GM19023 (cell line): Measurements from ENCODE around the gene PRRC2B.
A peak's percentile ranks its signal among the peaks of the same experiment; 100 is the strongest.

Source experiments
- ATAC-seq: cut with Tn5 transposase; IDR thresholded peaks from one replicate; pipeline ENCODE4 v1.9.1; 2021; ENCODE audit warnings: mild to moderate bottlenecking, moderate library complexity; ENCODE audit not compliant: unreplicated experiment

The PRRC2B gene

DNA sequence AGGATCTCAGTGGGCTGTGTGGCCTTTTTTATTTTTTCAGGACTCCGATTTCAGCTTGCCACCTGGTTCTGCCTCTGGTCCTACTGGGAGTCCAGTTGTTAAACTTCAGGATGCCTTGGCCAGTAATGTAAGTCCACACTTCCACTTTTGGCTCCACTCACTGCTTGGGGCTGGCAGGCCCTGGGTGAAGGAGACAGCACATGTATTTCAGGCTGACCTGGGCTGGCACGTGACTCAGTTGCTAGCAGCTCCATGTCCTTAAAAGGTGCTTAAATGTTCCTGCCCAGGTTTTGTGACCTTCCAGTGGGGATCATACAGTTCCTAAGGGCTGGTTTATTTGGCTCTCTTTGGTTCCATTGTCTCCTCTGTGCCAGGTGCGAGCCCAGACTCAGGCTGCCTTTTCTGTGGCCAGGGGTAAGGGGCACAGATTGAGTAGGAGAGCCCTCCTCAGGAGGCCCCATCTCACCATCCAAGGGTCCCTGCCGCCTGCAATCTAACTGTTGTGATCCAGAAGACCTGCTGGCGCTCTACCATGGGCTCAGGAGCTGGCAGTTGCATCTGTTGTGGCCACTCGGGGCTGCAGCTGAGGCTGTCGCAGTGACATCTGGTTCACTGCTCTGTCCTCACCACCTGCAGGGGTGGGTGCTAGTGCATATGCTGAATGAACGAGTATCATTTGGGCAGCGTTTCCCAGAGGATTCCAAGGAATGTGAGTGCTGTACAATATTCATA lies 89.6 kb downstream of the PRRC2B start:
- ATAC-seq: no peak

- no peak for ATAC-seq
Observed at GRCh38 chr9:131484051-131484445, 90.2 kb downstream of the PRRC2B start.

DNA sequence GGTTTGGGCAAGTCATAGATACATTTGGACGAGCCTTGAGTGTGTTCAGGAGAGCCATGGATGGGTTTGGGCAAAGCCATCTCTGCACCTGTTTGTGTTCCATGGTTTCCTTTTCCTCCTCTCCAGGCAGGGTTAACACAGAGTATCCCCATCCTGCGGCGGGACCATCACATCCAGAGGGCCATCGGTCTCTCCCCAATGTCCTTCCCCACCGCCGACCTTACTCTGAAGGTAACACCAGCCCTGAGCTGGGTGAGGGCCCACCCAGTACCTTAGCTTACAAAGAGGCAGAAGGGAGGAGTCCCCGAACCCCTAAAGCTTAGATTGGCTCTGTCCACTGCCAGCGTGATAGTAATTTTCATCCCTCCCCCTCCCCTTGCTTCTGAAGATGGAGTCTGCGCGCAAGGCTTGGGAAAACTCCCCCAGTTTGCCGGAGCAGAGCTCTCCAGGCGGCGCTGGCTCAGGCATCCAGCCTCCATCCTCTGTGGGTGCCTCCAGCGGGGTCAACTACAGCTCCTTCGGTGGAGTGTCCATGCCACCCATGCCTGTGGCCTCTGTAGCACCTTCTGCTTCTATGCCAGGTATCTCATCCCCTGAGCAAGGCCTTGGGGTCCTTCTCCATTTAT lies 90.8 kb downstream of the PRRC2B start:
- ATAC-seq: no peak

DNA sequence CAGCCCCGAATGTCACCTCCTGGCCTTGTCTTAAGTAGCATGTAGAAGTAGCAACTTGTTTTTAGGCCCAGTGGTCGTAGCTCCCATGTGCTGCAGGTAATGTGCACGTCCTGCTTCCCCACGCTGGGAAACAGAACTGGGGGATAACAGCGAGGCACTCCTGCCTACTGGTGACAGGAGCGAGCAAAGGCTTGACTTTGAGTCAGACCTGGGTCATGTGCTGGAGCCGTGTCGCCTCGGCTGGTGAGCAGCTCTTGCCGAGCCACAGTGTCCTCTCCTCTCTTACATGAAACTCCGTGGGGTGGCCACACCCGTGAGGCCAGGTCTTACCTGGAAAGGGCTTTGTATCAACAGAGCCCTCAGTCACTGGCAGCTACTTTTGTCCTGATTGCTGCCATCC lies 91.3 kb downstream of the PRRC2B start:
- ATAC-seq: no peak

DNA sequence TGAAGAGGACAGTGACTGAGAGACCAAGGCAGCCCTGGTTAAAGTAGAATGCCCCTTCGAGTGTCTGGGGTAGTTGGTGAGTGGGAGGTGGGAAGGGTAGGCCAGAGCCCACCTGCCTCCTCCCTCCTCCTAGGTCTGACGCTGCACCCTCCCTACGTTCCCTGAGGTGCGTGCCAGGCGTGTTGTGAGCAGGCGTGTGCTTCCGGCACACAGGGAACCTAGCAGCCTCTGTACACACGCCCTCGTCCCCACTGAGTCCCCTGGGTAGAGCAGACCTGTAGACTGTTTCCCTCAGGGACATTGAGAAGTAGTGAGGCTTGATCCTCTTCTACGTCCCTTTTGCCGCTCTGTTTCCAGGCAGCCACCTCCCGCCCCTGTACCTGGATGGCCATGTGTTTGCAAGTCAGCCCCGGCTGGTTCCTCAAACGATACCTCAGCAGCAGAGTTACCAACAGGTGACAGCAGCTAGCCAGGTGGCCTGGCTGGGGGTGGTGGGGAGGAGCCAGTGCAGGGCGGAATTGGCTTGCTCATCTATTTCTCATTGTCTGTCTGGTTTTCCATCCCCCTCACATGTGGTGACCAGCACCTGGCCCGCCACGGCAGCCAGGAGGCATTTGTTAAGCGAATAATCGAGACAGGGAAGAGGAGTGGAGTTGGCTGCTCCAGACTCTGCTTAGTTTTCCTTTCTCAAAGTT lies 92.0 kb downstream of the PRRC2B start:
- no peak for ATAC-seq

GRCh38 chr9:131487001-131487400 lies 93.1 kb downstream of the PRRC2B start:
- no peak for ATAC-seq

- no peak for ATAC-seq
Observed at GRCh38 chr9:131487621-131488031, 93.7 kb downstream of the PRRC2B start.

- no peak for ATAC-seq
Observed at GRCh38 chr9:131490514-131490913, 96.6 kb downstream of the PRRC2B start.

- ATAC-seq: no peak
Observed at GRCh38 chr9:131491001-131491710, 97.3 kb downstream of the PRRC2B start.

DNA sequence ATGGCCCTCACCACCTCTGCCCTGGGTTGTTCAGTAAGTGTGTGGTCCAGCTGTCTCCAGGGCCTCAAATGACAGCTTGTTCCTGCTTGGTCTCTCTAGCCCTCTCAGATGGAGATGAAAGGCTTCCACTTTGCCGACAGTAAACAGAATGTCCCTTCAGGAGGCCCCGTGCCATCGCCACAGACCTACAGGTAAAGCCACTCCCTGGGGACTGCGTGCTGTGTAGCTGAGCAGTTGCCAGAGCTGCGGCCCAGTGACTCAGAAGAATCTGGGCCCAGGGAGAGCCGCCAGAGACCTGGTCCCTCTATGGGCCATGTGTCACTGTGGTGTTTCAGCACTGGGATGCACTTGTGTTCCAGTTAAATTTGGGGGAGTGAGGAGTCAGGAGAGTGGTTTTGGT lies 98.2 kb downstream of the PRRC2B start:
- ATAC-seq: no peak

GRCh38 chr9:131494296-131494870 lies 100.5 kb downstream of the PRRC2B start:
- no peak for ATAC-seq

DNA sequence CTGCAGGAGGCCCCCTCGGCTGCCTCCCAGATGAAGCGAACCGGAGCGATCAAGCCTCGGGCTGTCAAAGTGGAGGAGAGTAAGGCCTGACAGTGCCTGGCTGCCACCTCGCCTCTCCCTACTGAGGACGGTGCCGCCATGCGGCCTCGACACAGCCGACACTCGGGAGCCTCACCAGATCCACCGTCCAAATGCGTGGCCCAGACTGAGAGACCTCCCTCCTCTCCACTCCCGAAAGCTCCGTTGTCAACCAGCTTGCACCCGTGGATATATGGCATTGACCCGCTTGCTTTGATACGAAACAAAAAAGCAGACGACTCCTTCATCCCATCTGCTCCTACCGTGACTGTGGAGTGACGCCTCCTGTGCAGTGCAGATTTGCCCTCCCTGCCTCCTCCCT lies 101.9 kb downstream of the PRRC2B start:
- ATAC-seq: no peak

DNA sequence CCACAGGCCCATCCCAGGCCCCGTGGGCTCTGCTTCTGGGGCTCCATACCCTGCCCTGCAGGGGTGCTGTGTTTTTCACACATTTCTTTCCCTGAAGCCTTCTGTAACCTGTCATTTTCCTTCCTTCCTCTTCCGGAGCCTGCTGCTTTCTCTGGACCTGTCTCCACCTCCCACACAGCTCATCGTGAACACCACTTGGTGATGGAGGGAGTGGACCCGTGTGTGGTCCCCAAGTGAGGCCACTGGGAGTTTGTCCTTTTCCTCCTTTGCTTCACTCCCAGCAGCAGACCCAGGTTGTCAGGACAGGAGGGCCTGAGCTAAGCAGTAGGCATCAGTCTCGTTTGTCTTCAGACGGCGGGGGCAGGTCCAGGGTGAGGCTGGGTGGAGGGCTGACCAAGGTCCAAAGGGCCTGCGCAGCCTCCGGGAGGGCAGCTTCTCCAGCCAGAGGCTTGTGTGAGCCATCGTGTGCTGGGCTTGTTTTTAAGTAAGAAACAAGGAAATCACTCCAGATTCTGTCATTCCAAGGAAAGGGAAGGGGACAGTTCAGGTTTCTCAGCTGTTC lies 103.0 kb downstream of the PRRC2B start:
- no peak for ATAC-seq

DNA sequence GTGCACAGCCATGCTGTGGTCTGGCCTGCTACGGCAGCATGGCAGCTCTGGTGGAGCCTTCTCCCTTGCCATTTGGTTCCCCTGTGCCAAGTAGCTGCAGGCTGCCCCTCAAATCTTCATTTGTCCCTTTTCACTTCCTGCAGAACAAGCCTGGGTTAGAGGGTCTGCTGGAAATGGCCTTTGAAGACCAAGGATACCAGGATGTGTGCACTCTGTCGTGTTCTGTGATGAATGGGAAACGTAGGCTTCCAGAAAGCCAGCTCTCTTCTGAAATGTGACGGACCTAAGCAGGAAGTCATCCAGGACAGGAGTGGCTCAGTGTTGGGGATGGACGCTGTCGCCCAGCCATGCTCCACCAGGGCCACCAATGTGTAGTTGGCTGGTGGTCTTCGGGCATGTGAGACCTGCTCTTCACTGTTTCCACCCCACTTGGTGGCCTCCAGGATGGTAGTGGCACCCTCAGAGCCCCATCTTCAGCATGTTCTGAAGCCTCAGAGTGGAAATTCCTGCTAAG lies 105.4 kb downstream of the PRRC2B start:
- ATAC-seq: no peak

GRCh38 chr9:131500377-131500776 lies 106.5 kb downstream of the PRRC2B start:
- no peak for ATAC-seq

GRCh38 chr9:131500939-131501541 lies 107.2 kb downstream of the PRRC2B start:
- ATAC-seq: no peak

DNA sequence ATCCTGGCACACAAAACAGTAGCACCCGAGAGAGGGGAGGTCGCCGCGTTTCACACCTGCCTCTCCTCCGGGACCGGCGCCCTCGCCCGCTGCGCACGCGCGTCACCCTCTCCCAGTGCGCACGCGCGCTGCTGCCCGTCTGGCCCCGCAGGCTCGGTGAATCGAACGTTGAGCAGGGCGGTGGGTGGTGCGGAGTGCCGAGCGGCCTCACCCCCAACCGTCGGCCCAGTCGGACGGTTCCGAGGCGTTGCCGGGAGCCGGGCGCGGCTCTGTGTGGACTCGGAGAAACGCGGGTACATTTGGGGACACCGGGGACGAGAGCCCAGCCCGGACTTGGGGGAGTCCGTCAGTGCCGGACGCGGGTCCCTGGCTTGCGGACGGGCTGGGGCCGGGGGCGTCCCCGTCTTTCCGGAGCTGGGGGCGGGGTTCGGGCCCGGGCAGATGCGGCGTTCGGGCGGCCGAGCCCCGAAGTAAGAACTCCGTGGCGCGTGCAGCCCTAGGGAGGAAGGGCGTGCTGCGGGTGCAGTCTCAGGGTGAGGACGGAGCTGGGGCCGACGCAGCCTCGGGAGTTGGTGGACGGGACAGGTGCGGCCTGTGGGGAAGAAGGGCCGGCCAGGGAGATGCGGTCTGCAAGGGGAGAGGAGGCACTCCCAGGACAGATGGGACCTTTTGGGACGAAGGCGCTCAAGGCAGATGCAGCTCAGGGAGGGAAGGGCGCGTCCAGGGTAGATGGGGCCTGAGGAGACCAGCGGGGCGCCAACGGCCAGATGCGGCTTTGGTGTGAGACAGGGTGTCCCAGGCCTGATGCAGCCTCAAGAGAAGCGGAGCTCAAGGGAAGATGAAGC lies 109.1 kb downstream of the PRRC2B start, which contains the start of gene POMT1:
POMT1 (plus strand) TSS at position 138 of the 845 bp plus-strand sequence. CDS start 1,301 bp downstream, outside the sequence.
- peak; percentile 73 for ATAC-seq

DNA sequence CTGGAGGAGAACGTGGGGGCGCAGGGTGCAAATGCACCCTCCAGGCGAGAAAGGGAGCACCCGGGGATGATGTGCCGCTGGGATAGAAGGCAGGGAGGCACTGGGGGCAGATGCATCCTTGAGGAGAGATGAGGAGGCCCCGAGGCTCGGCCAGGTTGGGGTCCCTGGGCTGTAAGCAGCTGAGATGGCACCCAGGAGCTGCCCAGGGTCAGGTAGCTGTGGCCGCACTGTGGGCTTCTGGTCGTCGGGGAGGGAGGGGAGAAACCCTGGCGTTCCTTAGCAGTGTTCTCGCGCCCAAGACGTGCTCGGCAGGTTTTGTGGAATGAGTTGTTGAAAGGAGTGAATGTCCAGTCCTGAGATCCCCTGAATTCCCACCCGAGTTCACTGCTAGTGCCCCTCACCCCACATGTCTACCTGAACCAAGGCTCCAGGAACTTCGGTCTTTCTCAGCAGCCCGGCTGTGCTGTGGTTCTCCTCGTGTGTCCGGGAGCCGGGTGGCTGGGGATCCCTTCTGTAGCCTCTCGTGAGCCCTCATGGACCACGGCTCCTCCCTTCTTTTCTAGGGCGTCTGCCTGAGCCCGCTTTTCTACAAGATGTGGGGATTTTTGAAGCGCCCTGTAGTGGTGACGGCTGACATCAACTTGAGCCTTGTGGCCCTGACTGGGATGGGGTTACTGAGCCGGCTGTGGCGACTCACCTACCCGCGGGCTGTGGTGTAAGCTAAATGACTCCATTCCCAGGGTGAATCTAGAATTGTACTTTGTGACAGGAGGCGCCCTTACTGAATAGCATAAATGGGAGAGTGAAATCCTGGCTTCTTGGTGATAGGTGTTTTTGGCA lies 110.0 kb downstream of the PRRC2B start:
- ATAC-seq: no peak
